ENCODE data around the gene AGER.

- TF ChIP-seq CTCF (IDR thresholded peaks at IDR 0.05), result no peak
- TF ChIP-seq POLR2A (IDR thresholded peaks at IDR 0.05), result no peak
- no peak for TF ChIP-seq POLR2AphosphoS5 (IDR thresholded peaks at IDR 0.05)
- TF ChIP-seq EP300 (IDR thresholded peaks at IDR 0.05), result no peak
These were observed 26.1 kb upstream of the AGER start for GRCh38 chr6:32210191-32210601.

Measured in upper lobe of left lung (tissue), 4 donors.